Measurements from ENCODE around the gene MMAB.

MMAB gene

DNA sequence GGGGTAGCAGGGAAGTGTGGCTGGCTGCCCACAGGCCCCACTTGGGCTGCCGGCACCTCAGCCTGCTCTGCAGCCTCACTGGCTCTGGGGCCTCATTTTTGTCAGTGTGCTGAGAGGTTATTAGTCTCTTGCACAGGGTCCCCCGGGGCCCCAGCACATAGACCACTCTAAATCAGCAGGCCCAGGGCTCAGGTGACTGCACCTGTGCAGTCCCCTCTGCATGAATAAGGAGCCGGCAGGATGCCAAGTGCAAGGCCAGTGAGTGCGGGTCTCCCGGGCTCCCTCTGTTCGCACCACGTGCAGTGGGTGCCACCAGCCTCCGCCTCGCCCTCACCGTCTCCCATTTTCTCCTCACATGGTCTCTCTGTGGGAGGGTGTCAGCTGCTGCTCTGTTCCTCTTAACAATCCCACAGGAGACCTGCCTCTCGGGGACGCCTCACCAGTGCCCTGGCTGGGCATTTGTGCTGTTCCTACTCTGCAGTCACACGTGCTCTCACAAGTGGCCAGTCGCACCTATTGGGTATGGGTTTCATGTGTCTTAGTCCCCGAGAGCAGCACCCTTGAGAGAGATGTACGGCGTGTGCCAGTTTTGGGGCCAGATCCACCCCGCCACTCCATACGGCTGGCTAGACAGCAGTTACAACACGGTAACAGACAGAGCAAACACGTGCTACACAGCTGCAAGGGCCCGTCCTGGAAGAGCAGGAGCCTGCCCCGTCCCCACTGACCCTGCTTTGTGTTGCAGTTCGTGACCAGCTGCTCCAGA lies 40.4 kb downstream of the MMAB start:
- TF ChIP-seq, protein P1, sequence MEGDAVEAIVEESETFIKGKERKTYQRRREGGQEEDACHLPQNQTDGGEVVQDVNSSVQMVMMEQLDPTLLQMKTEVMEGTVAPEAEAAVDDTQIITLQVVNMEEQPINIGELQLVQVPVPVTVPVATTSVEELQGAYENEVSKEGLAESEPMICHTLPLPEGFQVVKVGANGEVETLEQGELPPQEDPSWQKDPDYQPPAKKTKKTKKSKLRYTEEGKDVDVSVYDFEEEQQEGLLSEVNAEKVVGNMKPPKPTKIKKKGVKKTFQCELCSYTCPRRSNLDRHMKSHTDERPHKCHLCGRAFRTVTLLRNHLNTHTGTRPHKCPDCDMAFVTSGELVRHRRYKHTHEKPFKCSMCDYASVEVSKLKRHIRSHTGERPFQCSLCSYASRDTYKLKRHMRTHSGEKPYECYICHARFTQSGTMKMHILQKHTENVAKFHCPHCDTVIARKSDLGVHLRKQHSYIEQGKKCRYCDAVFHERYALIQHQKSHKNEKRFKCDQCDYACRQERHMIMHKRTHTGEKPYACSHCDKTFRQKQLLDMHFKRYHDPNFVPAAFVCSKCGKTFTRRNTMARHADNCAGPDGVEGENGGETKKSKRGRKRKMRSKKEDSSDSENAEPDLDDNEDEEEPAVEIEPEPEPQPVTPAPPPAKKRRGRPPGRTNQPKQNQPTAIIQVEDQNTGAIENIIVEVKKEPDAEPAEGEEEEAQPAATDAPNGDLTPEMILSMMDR (IDR thresholded peaks at IDR 0.05; ENCODE audit: insufficient read depth, low read depth, low read length, missing control alignments), result no peak
- DNase-seq (ENCODE audit: low read depth), result no peak

DNA sequence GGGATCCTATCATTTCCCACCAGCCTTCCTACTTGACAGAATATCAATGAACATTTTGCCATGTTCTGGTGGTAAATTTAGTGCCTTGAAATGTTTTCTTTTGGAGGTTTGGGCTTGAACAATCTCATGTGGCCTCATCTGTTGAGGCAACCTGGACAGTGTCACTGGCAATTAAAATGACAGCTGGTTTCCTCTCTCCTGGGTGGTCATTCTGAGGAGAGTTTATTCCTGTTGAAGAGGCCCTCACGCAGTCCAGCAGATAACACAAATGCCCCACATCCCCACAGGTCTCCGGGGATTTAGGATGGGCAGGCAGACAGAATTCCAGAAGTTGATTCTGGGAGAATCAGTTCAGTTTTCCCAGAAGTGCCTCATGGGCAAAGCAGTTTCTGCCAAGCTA lies 41.9 kb downstream of the MMAB start:
- no peak overlapping the region for H3K4me3 ChIP-seq (ENCODE audit: low read length)
- TF ChIP-seq, protein P1 (IDR thresholded peaks at IDR 0.05; ENCODE audit: insufficient read depth, low read depth, low read length, missing control alignments), result no peak

More for the DNA sequence above, 40.4 kb downstream of the MMAB start:
- H3K4me3 ChIP-seq (ENCODE audit: low read length), result no peak overlapping the region

DNA sequence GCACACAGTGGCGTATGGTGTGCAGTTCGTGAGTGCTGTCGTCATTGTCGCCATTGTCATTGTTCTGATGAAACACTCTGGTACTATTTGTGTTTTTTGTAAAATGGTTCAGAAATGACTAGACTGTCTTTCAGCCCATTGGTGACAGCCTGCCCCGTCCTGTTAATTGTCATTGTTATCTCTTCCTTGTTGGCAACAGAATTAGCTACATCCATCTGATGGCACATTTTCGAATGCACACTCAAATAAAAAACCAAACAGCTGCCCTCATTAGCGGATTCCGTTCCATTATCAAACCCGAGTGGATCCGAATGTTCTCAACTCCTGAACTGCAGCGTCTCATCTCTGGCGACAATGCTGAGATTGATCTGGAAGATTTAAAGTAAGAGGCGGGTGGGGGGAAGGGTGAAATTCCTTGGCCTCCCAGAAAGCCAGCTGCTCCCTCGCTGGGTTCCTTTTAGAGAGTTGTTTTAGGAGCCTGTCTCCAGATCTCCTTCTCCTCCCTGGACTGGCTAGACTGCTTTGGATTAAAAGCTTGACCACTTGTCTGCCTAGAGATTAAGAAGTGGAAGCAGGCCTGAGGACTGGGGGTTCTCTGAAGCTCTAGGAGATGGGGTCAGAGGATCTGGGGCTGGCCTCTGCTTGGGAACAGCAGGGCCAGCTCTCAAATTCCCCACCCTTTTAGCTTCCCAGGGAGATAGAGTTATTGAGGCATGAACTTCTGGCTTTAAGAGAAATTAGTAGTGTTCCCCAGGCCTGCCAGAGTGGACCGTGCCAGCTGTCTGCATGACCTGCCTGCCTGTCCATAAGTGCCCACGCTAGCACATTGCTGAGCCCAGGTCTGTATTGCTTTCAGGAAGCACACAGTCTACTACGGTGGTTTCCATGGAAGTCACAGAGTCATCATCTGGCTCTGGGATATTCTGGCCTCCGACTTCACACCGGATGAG lies 43.3 kb downstream of the MMAB start:
- H3K4me3 ChIP-seq (ENCODE audit: low read length), result no peak overlapping the region
- no peak for DNase-seq (ENCODE audit: low read depth)
- TF ChIP-seq, protein P1 (IDR thresholded peaks at IDR 0.05; ENCODE audit: insufficient read depth, low read depth, low read length, missing control alignments), result no peak

More for the DNA sequence above, 41.9 kb downstream of the MMAB start:
- no peak for DNase-seq (ENCODE audit: low read depth)

- H3K4me3 ChIP-seq (ENCODE audit: low read length), result no peak overlapping the region
- TF ChIP-seq, protein P1 (IDR thresholded peaks at IDR 0.05; ENCODE audit: insufficient read depth, low read depth, low read length, missing control alignments), result no peak
- DNase-seq (ENCODE audit: low read depth), result no peak
Observed at GRCh38 chr12:109527489-109528123, 45.7 kb downstream of the MMAB start.

GRCh38 chr12:109525279-109525585 lies 48.1 kb downstream of the MMAB start:
- TF ChIP-seq, protein P1 (IDR thresholded peaks at IDR 0.05; ENCODE audit: insufficient read depth, low read depth, low read length, missing control alignments), result no peak

GRCh38 chr12:109524466-109525278 lies 48.6 kb downstream of the MMAB start:
- H3K4me3 ChIP-seq (ENCODE audit: low read length), result no peak overlapping the region
- TF ChIP-seq, protein P1 (IDR thresholded peaks at IDR 0.05; ENCODE audit: insufficient read depth, low read depth, low read length, missing control alignments), result no peak
- DNase-seq (ENCODE audit: low read depth), result no peak

More at GRCh38 chr12:109525279-109525585, 48.1 kb downstream of the MMAB start:
- DNase-seq (ENCODE audit: low read depth), result no peak
- H3K4me3 ChIP-seq (ENCODE audit: low read length), result no peak overlapping the region

Data from epithelial cell of esophagus (primary cell).